Epithelial cell of esophagus (primary cell): ENCODE results near the gene ATG13.

Experiments used
- DNase-seq: peaks from one replicate; pipeline ENCODE4 v3.0.0; 2010; ENCODE audit warnings: low read depth
- H3K4me3 ChIP-seq: 2 replicates; pipeline ENCODE4 v1.5.1; 2011; ENCODE audit warnings: mild to moderate bottlenecking, low read length, control low read depth
- CTCF ChIP-seq: IDR thresholded peaks from 2 replicates; pipeline ENCODE4 v1.5.1; 2011; ENCODE audit warnings: low read depth, mild to moderate bottlenecking, low read length, control low read depth, inconsistent platforms; ENCODE audit not compliant: insufficient read depth; ENCODE audit errors: missing control alignments

ATG13 gene

GRCh38 chr11:46675288-46675851, 58.0 kb downstream of the ATG13 start:
- no peak overlapping the region for H3K4me3 ChIP-seq
- peak; percentile 82 for DNase-seq
- TF ChIP-seq CTCF: peak; percentile 43

DNA sequence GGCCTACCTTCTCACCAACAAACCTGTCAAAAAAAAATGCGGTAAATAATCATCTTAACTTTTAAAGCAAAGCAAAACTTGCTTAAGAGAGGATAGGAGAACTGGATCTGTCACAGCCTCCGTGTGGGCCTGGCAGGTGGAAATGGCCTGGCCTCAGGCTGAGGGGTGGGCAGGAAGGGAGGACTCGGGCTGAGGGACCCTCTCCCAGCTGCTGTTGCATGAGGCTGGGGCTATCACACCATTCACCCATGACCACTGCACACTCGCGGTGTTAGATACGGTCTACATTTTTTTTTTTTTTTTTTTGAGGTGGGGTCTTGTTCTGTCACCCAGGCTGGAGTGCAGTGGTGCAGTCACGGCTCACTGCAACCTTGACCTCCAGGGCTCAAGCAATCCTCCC, 58.6 kb downstream of the ATG13 start:
- TF ChIP-seq CTCF: no peak
- no peak for DNase-seq
- no peak overlapping the region for H3K4me3 ChIP-seq

- no peak for DNase-seq
- no peak overlapping the region for H3K4me3 ChIP-seq
- no peak for TF ChIP-seq CTCF
Observed at GRCh38 chr11:46676436-46677158, 59.2 kb downstream of the ATG13 start.

DNA sequence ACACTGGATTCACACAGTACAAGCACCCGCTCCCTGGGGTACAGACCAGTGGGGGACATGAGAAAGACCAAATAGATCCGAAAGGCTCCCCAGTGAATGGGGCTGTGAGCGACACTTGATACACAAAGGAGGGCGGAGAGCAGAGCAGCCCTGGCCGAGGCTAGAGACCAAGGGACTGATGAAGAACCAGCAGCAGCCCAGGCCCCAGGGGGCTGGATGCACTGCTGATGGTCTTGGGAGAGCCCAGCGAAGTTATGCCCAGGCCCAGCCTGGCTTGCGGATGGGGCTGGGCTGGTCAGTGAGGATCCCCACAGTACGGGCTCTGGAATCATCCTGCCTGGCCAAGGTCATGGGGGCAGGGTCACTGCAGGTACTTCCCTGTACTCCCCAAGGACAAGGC, 59.8 kb downstream of the ATG13 start:
- DNase-seq: no peak
- TF ChIP-seq CTCF: no peak
- H3K4me3 ChIP-seq: no peak overlapping the region

- no peak for TF ChIP-seq CTCF
- no peak overlapping the region for H3K4me3 ChIP-seq
- DNase-seq: no peak
Observed at GRCh38 chr11:46677991-46678740, 60.8 kb downstream of the ATG13 start.

GRCh38 chr11:46678741-46679130, 61.4 kb downstream of the ATG13 start:
- H3K4me3 ChIP-seq: no peak overlapping the region
- no peak for TF ChIP-seq CTCF
- no peak for DNase-seq
